ENCODE measurements around the gene CSRNP3.
A peak's percentile ranks its signal among the peaks of the same experiment; 100 is the strongest.
"Not testable (repeated sequence)": the region's sequence is repeated elsewhere in the genome, so short reads cannot be mapped to it uniquely, and the experiment has no call there.

Gene CSRNP3

DNA sequence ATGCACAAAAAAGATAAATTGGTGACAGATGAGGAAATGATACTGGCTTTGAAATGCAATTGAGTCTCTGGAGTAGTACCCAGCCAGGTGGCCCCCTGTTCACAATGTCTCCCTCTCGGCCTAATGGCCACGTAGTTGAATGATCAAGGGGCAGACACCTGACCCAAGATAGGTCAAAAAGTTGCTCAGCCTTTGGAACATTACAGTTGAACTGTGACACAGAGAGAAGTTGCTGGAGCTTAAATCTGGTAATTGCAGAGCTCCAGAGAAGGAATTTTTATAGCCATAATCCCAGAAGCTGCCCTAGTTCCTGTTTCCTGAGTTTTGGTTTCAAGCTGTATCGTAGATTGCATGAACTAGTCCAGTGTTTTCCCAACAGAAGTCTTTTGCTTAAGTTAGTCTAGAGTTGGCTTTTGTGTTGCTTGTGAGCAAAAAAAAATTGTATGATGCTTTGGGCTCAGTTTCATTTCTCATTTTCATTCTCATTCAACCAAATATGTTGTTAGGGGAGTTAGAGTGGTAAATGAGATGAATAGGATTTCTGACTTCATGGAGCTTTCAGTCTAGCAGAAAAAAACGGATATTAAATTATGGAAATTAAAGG lies 117.9 kb downstream of the CSRNP3 start:
- DNase-seq (ENCODE audit: low read depth), result peak; percentile 15
- no peak overlapping the region for H3K4me3 ChIP-seq (ENCODE audit: low read depth, low read length)
- TF ChIP-seq, protein P1, sequence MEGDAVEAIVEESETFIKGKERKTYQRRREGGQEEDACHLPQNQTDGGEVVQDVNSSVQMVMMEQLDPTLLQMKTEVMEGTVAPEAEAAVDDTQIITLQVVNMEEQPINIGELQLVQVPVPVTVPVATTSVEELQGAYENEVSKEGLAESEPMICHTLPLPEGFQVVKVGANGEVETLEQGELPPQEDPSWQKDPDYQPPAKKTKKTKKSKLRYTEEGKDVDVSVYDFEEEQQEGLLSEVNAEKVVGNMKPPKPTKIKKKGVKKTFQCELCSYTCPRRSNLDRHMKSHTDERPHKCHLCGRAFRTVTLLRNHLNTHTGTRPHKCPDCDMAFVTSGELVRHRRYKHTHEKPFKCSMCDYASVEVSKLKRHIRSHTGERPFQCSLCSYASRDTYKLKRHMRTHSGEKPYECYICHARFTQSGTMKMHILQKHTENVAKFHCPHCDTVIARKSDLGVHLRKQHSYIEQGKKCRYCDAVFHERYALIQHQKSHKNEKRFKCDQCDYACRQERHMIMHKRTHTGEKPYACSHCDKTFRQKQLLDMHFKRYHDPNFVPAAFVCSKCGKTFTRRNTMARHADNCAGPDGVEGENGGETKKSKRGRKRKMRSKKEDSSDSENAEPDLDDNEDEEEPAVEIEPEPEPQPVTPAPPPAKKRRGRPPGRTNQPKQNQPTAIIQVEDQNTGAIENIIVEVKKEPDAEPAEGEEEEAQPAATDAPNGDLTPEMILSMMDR (IDR thresholded peaks at IDR 0.05; ENCODE audit: low read depth, low read length, missing control alignments), result no peak

DNA sequence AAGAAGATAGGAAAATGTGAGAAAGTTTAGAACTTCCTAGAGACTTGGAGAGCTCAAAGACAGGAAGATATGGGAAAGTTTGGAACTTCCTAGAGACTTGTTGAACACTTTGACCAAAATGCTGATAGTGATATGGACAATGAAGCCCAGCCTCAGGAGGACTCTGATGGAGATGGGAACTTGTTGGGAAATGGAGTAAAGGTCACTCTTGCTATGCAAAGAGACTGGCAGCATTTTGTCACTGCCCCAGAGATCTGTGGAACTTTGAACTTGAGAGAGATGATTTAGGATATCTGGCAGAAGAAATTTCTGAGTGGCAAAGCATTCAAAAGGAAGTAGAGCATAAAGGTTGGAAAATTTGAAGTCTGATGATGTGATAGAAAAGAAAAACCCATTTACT lies 121.5 kb downstream of the CSRNP3 start:
- not testable (repeated sequence) for DNase-seq (ENCODE audit: low read depth); H3K4me3 ChIP-seq (ENCODE audit: low read depth, low read length)

DNA sequence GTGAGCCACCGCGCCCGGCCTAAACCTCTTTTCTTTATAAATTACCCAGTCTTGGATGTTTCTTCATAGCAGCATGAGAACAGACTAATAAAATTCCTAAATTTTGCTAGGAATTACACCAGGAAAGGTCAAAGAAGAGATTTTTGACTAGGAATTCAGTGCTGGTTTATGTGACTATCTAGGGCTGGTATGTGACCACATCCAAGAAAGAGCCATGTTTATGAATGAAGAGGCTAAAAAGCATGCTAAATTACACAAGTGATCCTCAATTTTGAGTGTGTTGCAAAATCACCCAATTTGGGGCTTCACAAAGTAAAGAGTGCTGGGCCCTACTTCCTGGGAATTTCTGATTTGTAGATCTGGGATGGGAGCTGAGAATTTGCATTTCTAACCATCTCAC lies 123.6 kb downstream of the CSRNP3 start:
- H3K4me3 ChIP-seq (ENCODE audit: low read depth, low read length), result no peak overlapping the region
- TF ChIP-seq, protein P1 (IDR thresholded peaks at IDR 0.05; ENCODE audit: low read depth, low read length, missing control alignments), result no peak
- no peak for DNase-seq (ENCODE audit: low read depth)

DNA sequence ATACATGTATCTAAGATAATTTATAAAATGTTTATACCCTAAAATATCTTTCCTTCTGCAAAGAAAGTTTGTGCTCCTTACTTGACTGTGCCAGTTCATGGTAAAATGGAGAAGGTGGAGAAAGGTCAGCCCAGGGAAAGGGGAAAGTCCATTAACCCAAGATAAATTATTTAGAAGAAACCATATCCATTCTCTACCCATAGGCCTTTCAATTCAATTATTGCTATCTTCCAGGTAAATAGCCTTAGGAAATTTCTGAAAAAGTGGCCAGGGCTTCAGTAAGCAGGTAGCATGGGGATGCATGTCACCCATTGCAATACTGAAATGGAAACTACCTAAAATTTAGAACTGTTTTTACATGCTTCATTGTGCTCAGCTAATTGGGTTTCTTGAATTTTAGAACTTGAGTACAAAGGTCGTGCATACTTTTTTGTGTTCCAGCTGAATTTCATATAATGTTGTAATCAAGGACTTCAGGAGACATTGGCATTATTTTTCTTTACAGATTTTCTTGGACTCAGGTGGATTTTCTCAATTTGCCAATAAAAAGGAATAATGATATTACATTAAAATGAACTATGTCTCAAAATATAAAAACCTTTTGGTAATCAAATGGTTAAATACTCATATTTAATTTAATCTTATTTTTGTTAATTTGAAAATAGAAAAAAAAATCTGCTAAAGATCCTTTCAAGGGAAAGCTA lies 124.9 kb downstream of the CSRNP3 start:
- no peak overlapping the region for H3K4me3 ChIP-seq (ENCODE audit: low read depth, low read length)
- DNase-seq (ENCODE audit: low read depth), result no peak
- TF ChIP-seq, protein P1 (IDR thresholded peaks at IDR 0.05; ENCODE audit: low read depth, low read length, missing control alignments), result no peak

DNA sequence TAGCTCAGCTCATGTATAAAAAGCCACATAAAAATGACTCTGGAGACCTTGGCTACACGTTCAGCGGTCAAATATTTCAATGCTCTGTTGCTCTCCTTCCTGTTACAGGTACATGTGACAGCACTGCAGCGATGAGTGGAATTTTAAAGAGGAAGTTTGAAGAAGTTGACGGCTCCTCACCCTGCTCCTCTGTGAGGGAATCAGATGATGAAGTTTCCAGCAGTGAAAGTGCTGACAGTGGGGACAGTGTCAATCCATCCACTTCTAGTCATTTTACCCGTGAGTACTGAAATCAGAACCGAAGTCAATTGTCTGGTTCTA lies 125.4 kb downstream of the CSRNP3 start:
- H3K4me3 ChIP-seq (ENCODE audit: low read depth, low read length), result no peak overlapping the region
- TF ChIP-seq, protein P1 (IDR thresholded peaks at IDR 0.05; ENCODE audit: low read depth, low read length, missing control alignments), result no peak
- peak; percentile 22 for DNase-seq (ENCODE audit: low read depth)

DNA sequence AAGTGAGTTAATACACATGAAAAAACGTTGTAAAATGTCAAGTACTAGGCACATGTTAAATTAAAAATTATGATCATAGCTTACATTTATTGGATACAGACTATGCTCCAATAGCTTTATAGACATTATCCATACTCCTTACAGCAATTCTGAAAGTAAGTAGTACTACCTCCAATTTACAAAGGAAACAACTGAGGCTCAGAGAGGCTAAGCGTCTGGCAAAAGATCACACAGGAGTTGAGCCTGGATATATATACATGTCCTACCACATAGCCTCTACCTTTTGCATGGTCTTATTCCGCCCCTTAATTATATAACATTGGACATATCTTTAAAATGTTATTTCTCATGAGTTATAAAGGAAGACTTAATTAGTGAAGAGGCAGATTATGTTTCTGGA lies 127.3 kb downstream of the CSRNP3 start:
- TF ChIP-seq, protein P1 (IDR thresholded peaks at IDR 0.05; ENCODE audit: low read depth, low read length, missing control alignments), result no peak
- no peak overlapping the region for H3K4me3 ChIP-seq (ENCODE audit: low read depth, low read length)

DNA sequence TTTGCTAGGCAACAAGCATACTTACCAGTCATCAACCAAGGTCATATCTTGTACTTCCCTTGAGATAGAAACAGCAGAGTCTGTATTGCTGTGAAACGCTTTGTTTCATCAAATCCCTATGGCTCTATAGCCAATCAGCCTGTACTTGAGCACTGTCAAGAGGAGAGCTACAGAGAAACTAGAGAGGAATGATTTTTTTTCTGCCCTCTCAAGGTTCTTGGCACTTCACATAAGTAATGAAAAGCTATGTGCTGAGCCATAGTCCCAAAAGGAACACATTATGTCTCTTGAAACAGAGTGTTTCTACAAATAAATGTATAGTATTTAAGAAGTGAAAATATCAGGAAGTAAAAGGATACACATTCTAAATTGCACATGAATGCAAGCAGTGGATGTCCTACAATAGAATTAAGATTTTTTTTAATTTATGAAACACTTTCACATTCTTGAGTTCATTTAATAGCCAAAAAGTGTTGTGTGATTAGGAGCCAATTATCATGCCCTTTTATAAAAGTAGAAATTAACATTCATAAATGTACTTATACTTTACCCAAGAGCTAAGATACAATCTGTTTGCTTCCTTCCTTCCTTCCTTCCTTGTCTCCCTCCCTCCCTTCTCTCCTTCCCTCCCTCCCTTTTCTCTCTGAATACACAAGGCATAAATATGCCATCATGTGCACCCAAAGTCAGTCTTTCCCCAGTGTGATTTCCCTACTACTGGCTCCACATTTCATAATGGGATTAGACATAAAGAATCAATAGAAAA lies 131.8 kb downstream of the CSRNP3 start:
- DNase-seq (ENCODE audit: low read depth), result no peak
- no peak overlapping the region for H3K4me3 ChIP-seq (ENCODE audit: low read depth, low read length)
- TF ChIP-seq, protein P1 (IDR thresholded peaks at IDR 0.05; ENCODE audit: low read depth, low read length, missing control alignments), result no peak

More for the DNA sequence above, 127.3 kb downstream of the CSRNP3 start:
- no peak for DNase-seq (ENCODE audit: low read depth)

All from GM12864 (cell line).